Activated T-cell treated with anti-CD3 and anti-CD28 coated beads, Interleukin-2, amount 50 U/mL, for 72 hours (primary cell): ENCODE results near the gene ANKFY1. TPM values are rescaled to one million over a fixed set of nuclear protein-coding genes. Genes with fewer than 3 reads are reported as not detected.
A peak's percentile ranks its signal among the peaks of the same experiment; 100 is the strongest.

Experiments
- ATAC-seq, 2 donors: fragments of 150-1000 bp; cut with Tn5 transposase; replicated peaks in 1 of 2; 2 replicates each; pipeline ENCODE4 v1.10.0; 2021; ENCODE audit warnings: moderate library complexity in 2 of 2, mild to moderate bottlenecking in 1 of 2
- DNase-seq, 2 donors: peaks; one replicate each; pipeline ENCODE4 v3.0.0; 2021 to 2022; ENCODE audit warnings: mixed read lengths in 1 of 2
- H3K27ac Mint-ChIP-seq: one replicate; pipeline ENCODE4 v1.8.0; 2022; ENCODE audit warnings: mild to moderate bottlenecking, moderate library complexity, mixed read lengths
- H3K27me3 Mint-ChIP-seq: one replicate; pipeline ENCODE4 v1.8.0; 2022; ENCODE audit warnings: low read depth, mixed read lengths
- H3K36me3 Mint-ChIP-seq, 2 donors: one replicate each; pipeline ENCODE4 v1.8.0; 2022; ENCODE audit warnings: mixed read lengths in 2 of 2, mild to moderate bottlenecking in 1 of 2; ENCODE audit not compliant: insufficient read depth in 2 of 2
- H3K4me1 Mint-ChIP-seq: one replicate; pipeline ENCODE4 v1.8.0; 2022; ENCODE audit warnings: low read depth, mixed read lengths
- H3K4me3 Mint-ChIP-seq, 2 donors: one replicate each; pipeline ENCODE4 v1.8.0; 2022; ENCODE audit warnings: mild to moderate bottlenecking in 2 of 2, mixed read lengths in 2 of 2, moderate library complexity in 2 of 2
- H3K9me3 Mint-ChIP-seq, 2 donors: one replicate each; pipeline ENCODE4 v1.8.0; 2022; ENCODE audit warnings: mixed read lengths in 2 of 2
- total RNA-seq, 2 donors: library from RNA; stranded (reverse); gene quantifications; one replicate each; pipeline ENCODE4 v1.2.3, GENCODE V29; 2022

ANKFY1 gene
- total RNA-seq: 10 to 100 TPM; 36.4 to 37.9 TPM

DNA sequence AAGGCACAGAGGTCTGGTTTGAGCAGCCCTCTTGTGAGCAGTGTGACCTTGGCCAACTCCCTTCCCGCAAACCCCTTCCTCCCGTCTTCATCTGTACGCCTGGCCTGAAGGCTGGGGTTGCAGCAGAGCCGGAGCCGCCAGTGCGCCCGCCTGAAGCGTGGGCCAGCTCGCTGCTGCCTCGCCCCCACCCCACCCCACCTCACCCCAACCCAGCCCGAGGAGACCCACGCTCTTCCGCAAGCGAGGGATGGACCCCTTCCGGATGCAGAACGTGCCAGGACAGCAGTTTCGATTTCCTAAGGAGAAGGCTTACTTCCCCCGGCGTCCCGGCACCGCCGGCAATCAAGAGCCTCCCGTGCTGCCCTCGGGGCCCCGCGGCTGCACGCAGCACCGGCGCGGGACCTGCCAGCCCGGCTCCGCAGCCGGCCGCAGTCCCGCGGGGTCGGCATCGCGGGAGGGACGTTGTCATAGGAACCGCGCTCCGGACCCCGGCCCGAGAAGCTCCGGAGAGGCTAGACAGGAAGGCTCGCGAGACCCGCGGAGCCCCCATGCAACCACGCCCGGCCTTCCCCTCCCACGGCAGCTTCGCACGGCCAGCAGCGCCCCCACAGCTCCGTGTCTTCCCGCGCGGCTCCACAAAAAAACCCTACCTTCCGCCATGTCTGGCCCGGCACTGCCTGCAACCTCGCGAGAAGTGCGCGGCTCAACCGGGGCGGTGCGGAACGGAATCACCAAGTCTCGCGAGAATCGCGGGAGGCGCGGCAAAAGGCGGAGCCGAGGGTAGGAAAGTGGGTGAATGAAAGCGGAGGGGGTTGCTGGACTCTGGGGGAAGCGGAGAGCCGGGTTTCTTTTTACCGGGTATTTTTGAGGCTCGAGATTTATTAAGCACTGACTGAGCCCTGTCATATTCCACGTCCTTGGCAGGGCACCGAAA lies at the start of gene ANKFY1:
Gene ANKFY1 (minus strand): TSS at position 698 of the 934 bp plus-strand sequence. CDS start 38 bp downstream, at position 660.
- H3K9me3 Mint-ChIP-seq: peaks cover 4 to 6% of the 10 kb centered on the region in 2 donors
- H3K27me3 Mint-ChIP-seq: no peaks in the 10 kb centered on the region
- peaks cover 10 to 17% of the 10 kb centered on the region in 2 donors for H3K36me3 Mint-ChIP-seq
- DNase-seq (peak; percentile 98 to 99), ATAC-seq (peak; percentile 96)
- H3K27ac Mint-ChIP-seq: peak within 1 kb of the TSS; percentile 97
- H3K4me3 Mint-ChIP-seq: peak within 1 kb of the TSS; percentile 96 to 98
- peaks cover 34% of the 10 kb centered on the region for H3K4me1 Mint-ChIP-seq

GRCh38 chr17:4310354-4311060 lies 46.7 kb upstream of the ANKFY1 start:
- ATAC-seq: no peak
- no peaks in the 10 kb centered on the region for H3K36me3 Mint-ChIP-seq
- H3K4me1 Mint-ChIP-seq: peaks cover 50% of the 10 kb centered on the region
- peak overlapping the region in 1 of 2 donors; percentile 13 for H3K4me3 Mint-ChIP-seq
- no peaks in the 10 kb centered on the region for H3K27me3 Mint-ChIP-seq
- H3K27ac Mint-ChIP-seq: peak overlapping the region; percentile 52
- no peak for DNase-seq
- no peaks in the 10 kb centered on the region for H3K9me3 Mint-ChIP-seq

GRCh38 chr17:4309897-4310296 lies 46.1 kb upstream of the ANKFY1 start:
- Mint-ChIP-seq H3K4me3 (peak overlapping the region in 1 of 2 donors; percentile 13), H3K27ac (peak overlapping the region; percentile 52), H3K4me1 (peaks cover 54% of the 10 kb centered on the region), H3K27me3 (no peaks in the 10 kb centered on the region), H3K9me3 (no peaks in the 10 kb centered on the region), H3K36me3 (peaks cover 0 to 2% of the 10 kb centered on the region in 2 donors)
- DNase-seq: no peak
- no peak for ATAC-seq

DNA sequence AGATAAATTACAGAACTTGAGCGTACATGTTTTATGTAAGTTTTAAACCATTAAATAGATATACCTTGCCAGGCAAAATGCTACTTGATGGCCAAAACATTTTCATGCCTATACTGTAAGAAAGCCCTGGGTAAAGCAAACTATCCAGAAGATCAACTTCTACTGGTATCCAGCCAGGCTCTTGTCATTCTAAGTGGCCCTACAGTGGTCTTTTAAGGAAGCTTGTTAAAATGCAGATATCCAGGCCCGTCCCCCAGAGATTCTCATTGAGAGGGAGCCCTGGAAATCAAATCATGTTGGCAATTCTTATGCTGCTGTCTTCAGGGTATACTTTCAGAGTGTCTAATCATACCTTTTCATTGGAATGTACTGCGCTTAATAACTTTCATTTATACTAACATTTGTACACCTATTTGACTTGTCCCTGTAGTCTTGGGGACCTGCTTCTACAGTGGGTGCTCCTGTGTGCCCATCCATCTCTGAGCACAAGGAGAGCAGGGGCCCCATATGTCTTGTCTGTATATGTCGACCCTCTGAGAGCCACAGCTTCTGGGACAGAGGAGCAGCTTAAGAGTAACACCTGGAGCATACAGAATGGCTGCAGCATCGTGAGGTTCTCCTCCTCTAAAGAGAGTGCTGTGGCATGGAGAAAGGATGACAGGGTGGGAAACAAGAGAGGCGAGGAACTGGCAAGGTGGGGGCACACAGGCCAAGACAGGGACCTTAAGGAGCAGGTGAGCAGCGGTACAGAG lies 43.6 kb upstream of the ANKFY1 start:
- DNase-seq (no peak), ATAC-seq (no peak)
- Mint-ChIP-seq H3K4me3 (no peak overlapping the region), H3K27me3 (no peaks in the 10 kb centered on the region), H3K36me3 (peaks cover 0 to 4% of the 10 kb centered on the region in 2 donors), H3K27ac (peak overlapping the region; percentile 3), H3K9me3 (no peaks in the 10 kb centered on the region), H3K4me1 (peaks cover 28% of the 10 kb centered on the region)

- peaks cover 0 to 6% of the 10 kb centered on the region in 2 donors for H3K36me3 Mint-ChIP-seq
- no peak for DNase-seq
- peaks cover 17% of the 10 kb centered on the region for H3K4me1 Mint-ChIP-seq
- ATAC-seq: no peak
- H3K27me3 Mint-ChIP-seq: no peaks in the 10 kb centered on the region
- H3K4me3 Mint-ChIP-seq: no peak overlapping the region
- H3K9me3 Mint-ChIP-seq: no peaks in the 10 kb centered on the region
- H3K27ac Mint-ChIP-seq: no peak overlapping the region
Measured at GRCh38 chr17:4305224-4305623, 41.4 kb upstream of the ANKFY1 start.

GRCh38 chr17:4304417-4305027 lies 40.7 kb upstream of the ANKFY1 start:
- Mint-ChIP-seq H3K27me3 (no peaks in the 10 kb centered on the region), H3K36me3 (peaks cover 0 to 6% of the 10 kb centered on the region in 2 donors), H3K4me3 (no peak overlapping the region), H3K9me3 (no peaks in the 10 kb centered on the region), H3K27ac (no peak overlapping the region), H3K4me1 (peaks cover 13% of the 10 kb centered on the region)
- ATAC-seq: peak; percentile 73 to 80
- DNase-seq: peak; percentile 56 to 64

GRCh38 chr17:4301066-4301465 lies 37.3 kb upstream of the ANKFY1 start:
- no peak for ATAC-seq
- Mint-ChIP-seq H3K36me3 (peaks cover 0 to 6% of the 10 kb centered on the region in 2 donors), H3K9me3 (no peaks in the 10 kb centered on the region), H3K4me3 (no peak overlapping the region), H3K27ac (no peak overlapping the region), H3K4me1 (peaks cover 17% of the 10 kb centered on the region), H3K27me3 (no peaks in the 10 kb centered on the region)
- DNase-seq: no peak

DNA sequence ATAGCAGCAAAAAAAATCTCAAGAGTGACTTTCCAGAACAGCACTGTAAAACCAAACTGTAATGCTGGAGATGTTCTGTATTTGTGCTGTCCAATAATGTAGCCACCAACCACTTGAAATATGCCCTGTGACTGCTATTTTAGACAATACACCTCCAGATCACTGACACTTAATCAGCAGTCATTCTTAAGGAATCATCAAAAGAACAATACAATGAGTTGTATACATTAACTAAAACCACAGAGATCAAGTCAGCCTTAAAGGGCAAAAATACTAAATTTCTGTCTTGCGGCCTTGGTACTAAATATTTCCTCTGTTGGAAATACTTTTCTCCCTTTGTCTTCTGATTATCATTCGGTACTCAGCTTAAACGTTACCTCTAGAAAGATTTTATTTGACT lies 33.6 kb upstream of the ANKFY1 start:
- H3K27ac Mint-ChIP-seq: peak overlapping the region; percentile 41
- DNase-seq (no peak), ATAC-seq (no peak)
- no peaks in the 10 kb centered on the region for H3K9me3 Mint-ChIP-seq
- H3K4me1 Mint-ChIP-seq: peaks cover 11% of the 10 kb centered on the region
- peaks cover 0 to 3% of the 10 kb centered on the region in 2 donors for H3K36me3 Mint-ChIP-seq
- H3K4me3 Mint-ChIP-seq: no peak overlapping the region
- no peaks in the 10 kb centered on the region for H3K27me3 Mint-ChIP-seq

DNA sequence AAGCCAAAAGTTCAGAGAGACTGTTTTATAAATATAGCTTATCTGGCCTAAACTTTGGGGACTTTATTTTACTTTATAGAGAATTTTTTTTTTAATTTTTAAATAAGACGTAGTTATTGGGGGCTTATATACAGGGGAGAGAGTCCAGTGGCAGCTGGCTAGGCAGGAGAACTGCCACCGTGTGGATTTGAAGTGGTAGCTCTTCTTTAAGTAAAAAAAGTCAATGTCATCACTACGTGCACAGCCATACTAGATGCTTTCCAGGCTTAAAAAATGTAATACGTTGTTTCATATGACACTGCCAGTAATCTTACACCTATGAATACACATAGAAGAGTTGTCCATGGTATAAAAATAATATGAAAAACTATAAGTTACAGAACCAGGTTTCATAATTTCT lies 31.9 kb upstream of the ANKFY1 start:
- Mint-ChIP-seq H3K4me1 (peaks cover 4% of the 10 kb centered on the region), H3K27ac (no peak overlapping the region), H3K36me3 (peaks cover 0 to 2% of the 10 kb centered on the region in 2 donors), H3K4me3 (no peak overlapping the region), H3K27me3 (no peaks in the 10 kb centered on the region), H3K9me3 (no peaks in the 10 kb centered on the region)
- ATAC-seq (no peak), DNase-seq (no peak)

GRCh38 chr17:4293572-4293971 lies 29.8 kb upstream of the ANKFY1 start:
- DNase-seq (no peak), ATAC-seq (no peak)
- Mint-ChIP-seq H3K4me1 (peaks cover 4% of the 10 kb centered on the region), H3K27ac (peak overlapping the region; percentile 84), H3K9me3 (no peaks in the 10 kb centered on the region), H3K27me3 (no peaks in the 10 kb centered on the region), H3K4me3 (no peak overlapping the region), H3K36me3 (peaks cover 0 to 2% of the 10 kb centered on the region in 2 donors)

- H3K4me1 Mint-ChIP-seq: peaks cover 5% of the 10 kb centered on the region
- no peak for DNase-seq
- no peaks in the 10 kb centered on the region for H3K9me3 Mint-ChIP-seq
- H3K27ac Mint-ChIP-seq: peak overlapping the region; percentile 54
- ATAC-seq: no peak
- no peaks in the 10 kb centered on the region for H3K27me3 Mint-ChIP-seq
- H3K36me3 Mint-ChIP-seq: peaks cover 0 to 2% of the 10 kb centered on the region in 2 donors
- H3K4me3 Mint-ChIP-seq: no peak overlapping the region
Measured at GRCh38 chr17:4287710-4288109, 23.9 kb upstream of the ANKFY1 start.

DNA sequence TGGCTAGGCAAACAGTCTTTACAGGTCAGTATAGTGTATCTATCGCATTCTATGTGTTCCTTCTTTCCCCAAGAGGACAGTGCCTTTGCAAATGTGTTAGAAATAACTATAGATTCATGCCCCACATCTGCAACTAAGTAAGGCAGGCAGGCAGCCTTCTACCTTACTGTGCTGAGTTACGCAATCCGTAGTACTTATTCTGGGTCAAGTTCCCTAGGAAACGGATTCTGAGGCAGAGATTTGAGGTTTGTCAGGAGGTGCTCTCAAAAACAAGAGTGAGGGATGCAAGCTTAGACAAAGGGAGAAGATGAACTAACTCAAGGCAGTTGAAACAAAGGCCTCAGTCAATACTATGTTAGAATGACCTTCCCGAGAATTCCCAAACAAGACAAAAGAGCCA lies 12.7 kb upstream of the ANKFY1 start:
- DNase-seq (no peak), ATAC-seq (no peak)
- Mint-ChIP-seq H3K4me3 (no peak overlapping the region), H3K4me1 (peaks cover 8% of the 10 kb centered on the region), H3K9me3 (no peaks in the 10 kb centered on the region), H3K36me3 (peaks cover 4 to 7% of the 10 kb centered on the region in 2 donors), H3K27me3 (no peaks in the 10 kb centered on the region), H3K27ac (no peak overlapping the region)
